Stimulated activated naive CD4-positive, alpha-beta T cell treated with Interleukin-2 at 50 U/mL for 16 hours (primary cell): Measurements from ENCODE around the gene SMCR8.
A peak's percentile ranks its signal among the peaks of the same experiment; 100 is the strongest.
"Not testable (repeated sequence)": the region's sequence is repeated elsewhere in the genome, so short reads cannot be mapped to it uniquely, and the experiment has no call there.

ENCODE experiments used
- DNase-seq: peaks from one replicate; lab custom pipeline; 2025; lab: John Stamatoyannopoulos, UW

Gene SMCR8

DNA sequence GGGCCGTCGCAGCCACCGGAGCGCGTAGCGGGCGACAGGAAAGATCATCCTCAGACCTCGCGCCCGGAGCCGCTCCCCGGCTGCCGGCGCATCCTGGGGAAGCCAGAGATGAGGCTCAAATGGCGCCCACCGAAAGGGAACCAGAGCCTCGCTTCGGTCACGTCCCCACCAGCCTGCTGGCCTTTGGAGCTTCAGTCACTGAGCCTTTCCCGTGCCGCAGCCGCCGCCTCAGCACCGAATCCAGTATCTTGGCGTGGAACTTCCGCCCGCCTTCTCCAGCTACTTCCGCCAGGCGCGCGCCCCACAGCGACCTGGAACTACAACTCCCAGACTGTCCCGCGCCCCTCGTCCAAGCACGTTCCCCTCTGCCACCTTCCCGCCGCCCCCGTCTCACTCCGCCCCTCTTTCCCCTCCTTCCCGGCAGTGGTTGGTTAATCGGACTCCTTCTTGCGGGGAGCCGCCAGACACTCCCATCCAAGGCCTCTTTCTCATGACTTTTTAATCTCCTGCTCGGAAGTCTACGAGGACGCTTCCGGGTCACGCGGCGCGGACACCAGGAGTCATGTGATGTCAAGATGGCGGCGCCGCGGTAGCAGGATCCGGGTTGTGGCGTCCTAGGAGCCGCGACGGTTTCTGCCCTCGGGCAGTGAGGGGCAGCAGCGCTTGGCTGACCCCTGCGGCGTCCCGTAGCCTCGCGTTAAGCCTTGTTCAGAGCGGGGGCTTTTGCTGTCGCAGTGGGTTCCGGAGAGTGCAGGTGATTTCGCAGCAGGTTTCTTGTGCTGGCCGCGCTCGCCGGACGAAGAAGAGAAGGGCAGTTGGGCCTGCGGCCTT, at the start of gene SMCR8, which contains the start of gene TOP3A:
Gene SMCR8, plus strand, starts transcription at position 563 of the 831 bp plus-strand sequence. CDS start 497 bp downstream, outside the sequence.
Gene TOP3A, minus strand, starts transcription at position 264 of the 831 bp plus-strand sequence. Its CDS starts 216 bp downstream, at position 48.
- peak; percentile 99 for DNase-seq

- no peak for DNase-seq
These were observed 47.7 kb upstream of the SMCR8 start for GRCh38 chr17:18267366-18267765.

- DNase-seq, result no peak
These were observed 47.0 kb upstream of the SMCR8 start for GRCh38 chr17:18267927-18268711.

GRCh38 chr17:18270046-18270931, 44.8 kb upstream of the SMCR8 start:
- DNase-seq, result no peak

DNA sequence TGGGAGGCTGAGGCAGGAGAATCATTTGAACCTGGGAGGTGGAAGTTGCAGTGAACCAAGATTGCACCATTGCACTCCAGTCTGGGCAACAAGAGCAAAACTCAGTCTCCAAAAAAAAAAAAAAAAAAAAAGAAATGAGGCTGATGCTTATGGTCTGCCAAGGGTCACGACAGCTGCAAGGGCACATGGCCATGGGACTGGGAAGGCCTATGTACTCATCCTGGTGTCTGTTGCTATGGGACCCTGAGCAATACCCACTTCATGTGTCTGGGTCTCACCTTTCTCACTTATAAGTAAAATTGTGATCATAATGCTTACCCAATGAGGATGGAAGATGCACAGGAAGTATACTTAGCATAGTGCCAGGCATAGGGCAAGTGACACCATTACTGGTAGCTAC, 38.0 kb upstream of the SMCR8 start:
- DNase-seq, result no peak

DNA sequence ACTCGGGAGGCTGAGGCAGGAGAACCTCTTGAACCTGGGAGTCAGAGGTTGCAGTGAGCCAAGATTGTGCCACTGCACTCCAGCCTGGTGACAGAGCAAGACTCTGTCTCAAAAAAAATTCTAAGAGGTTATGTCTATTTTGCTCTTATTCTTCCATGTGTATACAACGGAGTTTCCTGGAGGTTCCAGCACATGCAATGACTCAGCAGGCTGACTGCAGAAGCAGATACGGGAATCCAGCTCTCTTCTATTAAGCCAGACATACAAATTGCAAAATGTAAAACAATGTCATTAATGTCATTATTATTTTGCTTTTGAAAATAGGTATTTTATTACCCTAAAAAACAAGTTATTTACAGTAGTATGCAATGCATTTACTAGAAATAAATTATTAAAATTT, 36.2 kb upstream of the SMCR8 start:
- no peak for DNase-seq

DNA sequence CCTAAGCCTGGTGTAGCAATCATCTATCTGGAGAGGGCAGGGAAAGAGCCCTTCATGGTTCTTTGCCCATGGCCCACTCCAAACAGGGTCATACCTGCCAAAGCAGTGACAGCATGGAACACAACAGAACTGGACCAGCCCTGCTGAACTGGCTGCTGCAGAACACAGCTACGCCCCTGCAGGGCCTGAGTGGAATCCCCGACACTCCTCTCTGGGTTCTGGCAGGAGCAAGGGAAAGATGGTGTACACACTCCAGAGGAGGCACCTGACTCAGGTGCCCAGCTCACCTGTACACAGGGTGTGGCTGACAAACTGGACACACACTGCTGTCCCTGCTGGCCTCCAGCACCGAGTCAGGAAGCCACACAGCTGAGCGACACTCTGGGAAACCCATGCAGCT, 34.8 kb upstream of the SMCR8 start:
- no peak for DNase-seq

GRCh38 chr17:18280766-18281371, 34.2 kb upstream of the SMCR8 start:
- no peak for DNase-seq

- DNase-seq, result no peak
These were observed 33.3 kb upstream of the SMCR8 start for GRCh38 chr17:18281788-18282187.

DNA sequence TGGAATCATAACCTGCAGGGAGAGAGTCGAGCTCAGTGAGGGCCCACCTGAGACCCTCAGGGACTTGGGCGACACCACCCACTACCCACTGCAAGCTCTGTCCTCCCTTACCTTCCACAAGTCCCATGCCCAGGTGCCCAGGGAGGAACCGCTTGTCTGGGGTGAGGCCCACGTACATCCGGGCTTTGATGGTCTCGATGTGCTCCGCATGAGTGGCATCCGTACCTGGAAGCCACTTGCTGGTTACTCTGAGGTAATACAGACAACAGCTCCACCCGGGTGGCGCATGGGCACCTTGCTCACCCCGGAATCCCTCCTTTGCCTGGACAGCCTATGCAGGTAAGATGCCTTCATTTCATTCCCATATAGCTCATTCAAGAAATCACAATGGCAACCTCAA, 29.8 kb upstream of the SMCR8 start:
- DNase-seq, result no peak

DNA sequence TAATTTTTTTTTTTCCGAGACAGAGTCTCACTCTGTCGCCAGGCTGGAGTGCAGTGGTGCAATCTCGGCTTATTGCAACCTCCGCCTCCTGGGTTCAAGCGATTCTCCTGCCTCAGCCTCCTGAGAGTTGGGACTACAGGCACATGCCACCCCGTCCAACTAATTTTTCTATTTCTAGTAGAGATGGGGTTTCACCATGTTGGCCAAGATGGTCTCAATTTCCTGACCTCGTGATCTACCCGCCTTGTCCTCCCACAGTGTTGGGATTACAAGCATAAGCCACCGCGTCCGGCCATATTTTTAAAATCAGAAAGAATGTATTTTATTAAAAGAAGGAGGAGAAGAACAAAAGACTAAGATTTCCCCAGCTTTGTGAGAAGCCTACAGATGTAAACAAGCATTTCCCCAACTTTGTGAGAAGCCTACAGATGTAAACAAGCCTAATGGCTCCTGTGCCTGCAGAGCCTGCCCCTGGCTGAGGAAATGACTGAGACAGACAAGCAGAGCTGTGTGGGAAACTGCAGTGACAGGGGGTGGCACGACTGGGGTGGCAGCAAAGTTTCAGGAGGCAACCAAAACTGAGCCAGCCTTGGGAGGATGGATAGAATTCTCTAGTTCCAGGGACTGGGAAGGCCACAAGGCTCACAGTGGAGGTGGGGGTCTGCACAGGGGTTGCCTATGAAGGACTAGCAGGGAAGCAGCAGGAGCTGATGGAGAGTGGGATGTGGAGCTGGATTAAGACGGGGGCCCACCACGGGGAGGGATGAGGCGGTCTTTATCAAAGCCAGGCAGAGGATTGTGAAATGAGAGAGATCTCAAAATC, 23.2 kb upstream of the SMCR8 start:
- DNase-seq, result no peak

- DNase-seq, result not testable (repeated sequence)
These were observed 17.0 kb upstream of the SMCR8 start for GRCh38 chr17:18298061-18298460.

- no peak for DNase-seq
These were observed 14.2 kb upstream of the SMCR8 start for GRCh38 chr17:18300725-18301480.

- not testable (repeated sequence) for DNase-seq
These were observed 11.9 kb upstream of the SMCR8 start for GRCh38 chr17:18303206-18303605.

GRCh38 chr17:18309202-18309601, 5.9 kb upstream of the SMCR8 start:
- DNase-seq, result no peak

- no peak for DNase-seq
These were observed 898 bp upstream of the SMCR8 start for GRCh38 chr17:18314059-18314730.

DNA sequence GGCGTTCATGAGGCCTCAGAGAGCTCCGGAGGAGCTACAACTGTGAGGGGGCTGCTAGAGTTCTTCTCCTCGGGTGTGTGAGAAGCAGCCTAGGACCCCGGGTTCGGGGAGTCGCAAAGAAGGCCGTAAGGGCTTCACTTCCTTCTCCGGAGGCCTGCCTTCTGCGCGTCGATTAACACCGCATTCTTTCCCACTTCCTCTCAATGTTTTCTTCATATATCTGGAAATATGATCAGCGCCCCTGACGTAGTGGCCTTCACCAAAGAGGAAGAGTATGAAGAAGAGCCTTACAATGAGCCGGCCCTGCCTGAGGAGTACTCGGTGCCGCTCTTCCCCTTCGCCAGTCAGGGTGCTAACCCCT, 449 bp downstream of the SMCR8 start:
- DNase-seq, result no peak

GRCh38 chr17:18315961-18316360, 868 bp downstream of the SMCR8 start:
- no peak for DNase-seq

DNA sequence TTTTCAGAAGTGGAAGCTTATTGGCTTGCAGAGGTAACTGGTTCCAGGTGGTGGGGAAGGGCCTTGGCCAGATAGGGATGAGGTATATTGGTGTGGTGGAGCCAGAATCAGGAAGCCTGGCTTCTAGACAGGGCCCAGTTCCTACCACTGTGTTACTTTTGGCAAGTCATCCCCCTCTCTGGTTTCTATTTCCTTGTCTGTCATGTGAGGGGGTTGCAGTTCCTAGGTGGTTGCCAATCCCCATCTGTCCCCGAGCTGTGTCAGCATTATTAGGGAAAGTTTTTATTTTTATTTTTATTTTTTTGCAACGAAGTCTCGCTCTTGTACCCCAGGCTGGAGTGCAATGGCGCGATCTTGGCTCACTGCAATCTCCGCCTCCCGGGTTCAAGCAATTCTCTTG, 3.0 kb downstream of the SMCR8 start:
- DNase-seq, result no peak
